Measurements from ENCODE around the gene TOM1L2.

TOM1L2 gene

DNA sequence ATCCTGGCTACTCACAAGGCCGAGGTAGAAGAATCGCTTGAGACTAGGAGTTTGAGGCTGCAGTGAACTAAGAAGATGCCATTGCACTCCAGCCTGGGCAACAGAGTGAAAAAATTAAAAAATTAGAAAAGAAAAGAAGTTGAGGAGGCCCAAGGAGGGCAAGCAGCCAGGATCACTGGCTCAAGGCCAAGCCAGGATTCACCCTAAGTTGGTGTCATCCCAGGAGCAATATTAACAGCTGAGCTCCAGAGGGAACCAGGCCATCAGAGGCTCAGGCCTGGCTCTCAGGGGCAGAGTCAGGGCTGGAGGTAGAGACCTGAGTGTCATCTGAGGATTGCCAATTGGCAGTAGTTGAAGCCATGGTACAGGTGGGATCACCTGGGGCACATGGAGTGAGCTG, 21.2 kb upstream of the TOM1L2 start:
- Histone ChIP-seq H3K36me3 (no peaks in the 10 kb centered on the region), H3K27me3 (no peaks in the 10 kb centered on the region), H3K4me1 (peaks cover 4% of the 10 kb centered on the region; the same call in 1 of the 2 replicates), H3K4me3 (ENCODE audit: low read depth, low read length) (no peak overlapping the region), H3K9me3 (no peaks in the 10 kb centered on the region)
- no peak for DNase-seq
- TF ChIP-seq, protein P1, sequence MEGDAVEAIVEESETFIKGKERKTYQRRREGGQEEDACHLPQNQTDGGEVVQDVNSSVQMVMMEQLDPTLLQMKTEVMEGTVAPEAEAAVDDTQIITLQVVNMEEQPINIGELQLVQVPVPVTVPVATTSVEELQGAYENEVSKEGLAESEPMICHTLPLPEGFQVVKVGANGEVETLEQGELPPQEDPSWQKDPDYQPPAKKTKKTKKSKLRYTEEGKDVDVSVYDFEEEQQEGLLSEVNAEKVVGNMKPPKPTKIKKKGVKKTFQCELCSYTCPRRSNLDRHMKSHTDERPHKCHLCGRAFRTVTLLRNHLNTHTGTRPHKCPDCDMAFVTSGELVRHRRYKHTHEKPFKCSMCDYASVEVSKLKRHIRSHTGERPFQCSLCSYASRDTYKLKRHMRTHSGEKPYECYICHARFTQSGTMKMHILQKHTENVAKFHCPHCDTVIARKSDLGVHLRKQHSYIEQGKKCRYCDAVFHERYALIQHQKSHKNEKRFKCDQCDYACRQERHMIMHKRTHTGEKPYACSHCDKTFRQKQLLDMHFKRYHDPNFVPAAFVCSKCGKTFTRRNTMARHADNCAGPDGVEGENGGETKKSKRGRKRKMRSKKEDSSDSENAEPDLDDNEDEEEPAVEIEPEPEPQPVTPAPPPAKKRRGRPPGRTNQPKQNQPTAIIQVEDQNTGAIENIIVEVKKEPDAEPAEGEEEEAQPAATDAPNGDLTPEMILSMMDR (IDR thresholded peaks at IDR 0.05; ENCODE audit: low read depth, low read length): no peak

DNA sequence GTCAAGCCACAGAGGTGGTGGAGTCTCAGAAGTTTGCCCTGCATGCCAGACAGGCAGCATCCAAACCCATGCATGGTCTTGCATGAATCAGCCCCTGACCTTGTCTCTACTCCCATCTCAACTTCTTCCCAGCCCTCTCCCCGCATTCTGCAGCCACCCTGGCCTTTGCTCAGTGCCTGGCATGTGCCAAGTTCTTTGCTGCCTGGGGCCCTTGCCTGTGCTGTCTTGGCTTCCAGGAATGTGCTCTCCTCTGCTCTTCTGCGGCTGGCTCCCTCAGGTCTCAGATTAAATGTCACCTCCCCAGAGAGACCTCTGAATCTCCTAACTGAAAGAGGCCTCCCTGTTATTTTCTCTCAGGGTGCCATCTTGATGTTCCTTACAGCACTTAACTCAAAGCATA, 18.1 kb upstream of the TOM1L2 start:
- no peaks in the 10 kb centered on the region for H3K36me3 ChIP-seq
- no peaks in the 10 kb centered on the region for H3K27me3 ChIP-seq
- peaks cover 4% of the 10 kb centered on the region; the same call in 1 of the 2 replicates for H3K4me1 ChIP-seq
- TF ChIP-seq, protein P1 (IDR thresholded peaks at IDR 0.05; ENCODE audit: low read depth, low read length): no peak
- no peak for DNase-seq
- no peaks in the 10 kb centered on the region for H3K9me3 ChIP-seq
- H3K4me3 ChIP-seq (ENCODE audit: low read depth, low read length): no peak overlapping the region

DNA sequence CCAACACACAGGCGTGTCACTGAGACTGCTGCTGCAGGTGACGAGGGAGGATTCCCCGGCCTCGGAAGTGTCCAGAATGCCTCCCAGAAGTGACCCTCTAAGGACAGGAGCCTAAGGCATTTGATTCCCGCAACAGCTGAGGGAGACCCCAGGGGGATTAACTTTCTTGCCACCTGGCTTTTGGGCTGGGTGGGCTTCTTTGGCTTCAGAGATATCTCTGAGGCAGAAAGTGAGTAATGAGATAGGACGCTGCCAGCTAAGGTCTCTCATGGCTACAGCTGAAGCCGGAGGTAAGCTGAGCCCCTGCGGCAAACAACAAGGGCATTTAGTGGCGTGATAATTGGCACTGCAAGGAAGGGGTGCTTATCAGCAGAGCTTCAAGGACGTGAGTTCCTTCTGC, 17.4 kb upstream of the TOM1L2 start:
- Histone ChIP-seq H3K9me3 (no peaks in the 10 kb centered on the region), H3K27me3 (no peaks in the 10 kb centered on the region), H3K4me3 (ENCODE audit: low read depth, low read length) (no peak overlapping the region), H3K4me1 (peaks cover 3% of the 10 kb centered on the region; the same call in 1 of the 2 replicates), H3K36me3 (no peaks in the 10 kb centered on the region)
- no peak for DNase-seq
- TF ChIP-seq, protein P1 (IDR thresholded peaks at IDR 0.05; ENCODE audit: low read depth, low read length): no peak

DNA sequence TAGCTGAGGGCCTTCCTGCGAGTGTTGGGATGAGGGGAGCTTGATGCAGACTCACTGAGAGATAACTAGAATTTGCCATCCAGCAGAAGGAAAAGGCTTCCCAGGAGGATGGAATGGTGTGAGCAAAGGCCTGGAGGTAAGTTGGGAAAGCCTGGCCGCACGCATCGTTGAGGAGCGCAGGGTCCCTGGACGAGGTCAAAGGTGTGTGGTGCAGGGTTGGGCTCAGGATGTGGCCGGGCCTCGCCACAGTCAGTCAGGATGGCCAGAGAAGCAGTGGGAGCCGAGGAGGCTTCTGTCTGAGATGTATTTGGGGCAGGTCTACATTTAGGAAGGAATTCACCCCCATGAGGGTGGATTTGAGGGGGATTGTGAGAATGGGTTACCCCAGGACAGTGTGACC, 16.9 kb upstream of the TOM1L2 start:
- no peaks in the 10 kb centered on the region for H3K4me1 ChIP-seq
- no peak for DNase-seq
- TF ChIP-seq, protein P1 (IDR thresholded peaks at IDR 0.05; ENCODE audit: low read depth, low read length): no peak
- no peak overlapping the region for H3K4me3 ChIP-seq (ENCODE audit: low read depth, low read length)
- no peaks in the 10 kb centered on the region for H3K27me3 ChIP-seq
- no peaks in the 10 kb centered on the region for H3K9me3 ChIP-seq
- no peaks in the 10 kb centered on the region for H3K36me3 ChIP-seq

DNA sequence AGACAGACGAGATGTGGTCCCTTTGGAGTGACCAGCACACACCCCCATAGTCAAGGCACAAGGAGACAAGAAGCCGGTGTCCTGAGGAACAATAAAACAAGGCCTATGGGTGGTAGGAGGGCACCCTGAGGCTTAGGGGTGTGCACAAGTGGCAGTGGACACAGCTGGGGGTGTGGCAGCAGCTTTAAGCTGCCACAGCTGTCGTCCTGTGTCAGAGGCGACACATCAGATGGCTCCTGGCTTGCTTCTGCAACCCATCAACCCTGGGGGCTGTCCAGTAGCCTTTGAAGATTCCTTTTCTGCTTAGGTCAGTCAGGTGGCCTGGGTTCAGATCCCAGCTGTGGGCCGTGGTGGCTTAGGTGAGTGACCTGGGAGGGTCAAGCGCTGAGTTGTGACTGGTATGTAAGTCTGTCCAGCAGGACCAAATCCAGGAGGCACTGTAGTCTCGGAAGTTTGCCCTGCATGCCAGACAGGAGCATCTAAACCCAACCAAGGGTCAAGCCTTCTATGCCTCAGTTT, 16.3 kb upstream of the TOM1L2 start:
- Histone ChIP-seq H3K4me3 (ENCODE audit: low read depth, low read length) (no peak overlapping the region), H3K36me3 (no peaks in the 10 kb centered on the region), H3K9me3 (no peaks in the 10 kb centered on the region), H3K27me3 (no peaks in the 10 kb centered on the region), H3K4me1 (no peaks in the 10 kb centered on the region)
- DNase-seq: no peak
- TF ChIP-seq, protein P1 (IDR thresholded peaks at IDR 0.05; ENCODE audit: low read depth, low read length): no peak

DNA sequence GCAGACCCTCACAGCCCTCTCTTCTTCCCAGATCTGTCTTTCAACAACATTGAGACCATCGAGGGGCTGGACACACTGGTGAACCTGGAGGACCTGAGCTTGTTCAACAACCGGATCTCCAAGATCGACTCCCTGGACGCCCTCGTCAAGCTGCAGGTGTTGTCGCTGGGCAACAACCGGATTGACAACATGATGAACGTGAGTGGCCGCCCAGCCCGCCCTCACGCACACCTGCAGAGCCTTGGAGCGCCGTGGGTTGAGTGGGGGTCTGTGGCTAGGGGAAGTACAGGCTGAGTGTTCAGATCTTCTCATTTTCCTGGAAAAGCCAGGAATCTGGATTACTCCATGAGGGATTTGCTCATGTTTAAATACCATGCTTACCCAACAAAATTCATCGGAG, 15.7 kb upstream of the TOM1L2 start:
- no peak overlapping the region for H3K4me3 ChIP-seq (ENCODE audit: low read depth, low read length)
- TF ChIP-seq, protein P1 (IDR thresholded peaks at IDR 0.05; ENCODE audit: low read depth, low read length): no peak
- no peak for DNase-seq
- H3K36me3 ChIP-seq: no peaks in the 10 kb centered on the region
- H3K27me3 ChIP-seq: no peaks in the 10 kb centered on the region
- no peaks in the 10 kb centered on the region for H3K4me1 ChIP-seq
- no peaks in the 10 kb centered on the region for H3K9me3 ChIP-seq
